HG03432 (cell line): ENCODE data around the gene MINDY3.
"Not testable (repeated sequence)": the region's sequence is repeated elsewhere in the genome, so short reads cannot be mapped to it uniquely, and the experiment has no call there.

Experiments
- ATAC-seq: cut with Tn5 transposase; IDR thresholded peaks from one replicate; pipeline ENCODE4 v1.9.1; 2021; ENCODE audit warnings: mild to moderate bottlenecking, moderate library complexity; ENCODE audit not compliant: unreplicated experiment

Gene MINDY3

GRCh38 chr10:15857107-15857575 lies 3.2 kb downstream of the MINDY3 start:
- ATAC-seq = no peak

DNA sequence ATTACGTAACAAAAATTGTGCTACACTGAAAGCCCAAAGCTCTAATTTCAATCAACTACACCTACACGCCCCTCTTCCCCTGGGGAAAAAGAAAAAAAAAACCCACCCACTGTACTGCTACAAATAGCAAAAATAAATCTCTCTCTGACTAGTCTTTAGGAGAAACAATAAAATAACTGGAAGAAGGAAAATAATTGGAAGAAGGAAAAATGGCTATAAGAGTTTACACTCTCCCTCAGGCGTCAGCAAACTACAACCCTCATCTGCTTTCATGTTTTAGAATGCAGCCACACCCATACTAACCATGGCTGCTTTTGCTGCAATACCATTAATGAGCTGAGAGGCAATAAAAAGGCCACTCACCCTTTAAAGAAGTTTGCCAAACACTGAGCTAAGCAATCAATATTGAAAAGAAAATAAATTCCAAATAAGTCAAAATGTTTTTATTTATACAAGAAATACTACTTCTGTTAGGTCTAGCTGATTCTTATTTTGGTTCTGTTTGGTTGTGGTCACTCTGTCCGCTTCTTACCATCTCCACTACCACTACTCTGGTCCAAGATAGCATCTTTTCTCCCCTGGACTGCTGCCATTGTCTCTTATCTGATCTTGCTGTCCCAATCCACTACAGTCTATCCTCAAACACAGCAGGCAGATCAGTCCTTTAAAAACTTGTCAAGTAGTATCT lies 3.8 kb downstream of the MINDY3 start:
- no peak for ATAC-seq

- no peak for ATAC-seq
These were observed 6.5 kb downstream of the MINDY3 start for GRCh38 chr10:15853800-15854199.

- no peak for ATAC-seq
These were observed 8.2 kb downstream of the MINDY3 start for GRCh38 chr10:15852111-15852557.

- ATAC-seq = not testable (repeated sequence)
These were observed 9.8 kb downstream of the MINDY3 start for GRCh38 chr10:15850337-15850978.

DNA sequence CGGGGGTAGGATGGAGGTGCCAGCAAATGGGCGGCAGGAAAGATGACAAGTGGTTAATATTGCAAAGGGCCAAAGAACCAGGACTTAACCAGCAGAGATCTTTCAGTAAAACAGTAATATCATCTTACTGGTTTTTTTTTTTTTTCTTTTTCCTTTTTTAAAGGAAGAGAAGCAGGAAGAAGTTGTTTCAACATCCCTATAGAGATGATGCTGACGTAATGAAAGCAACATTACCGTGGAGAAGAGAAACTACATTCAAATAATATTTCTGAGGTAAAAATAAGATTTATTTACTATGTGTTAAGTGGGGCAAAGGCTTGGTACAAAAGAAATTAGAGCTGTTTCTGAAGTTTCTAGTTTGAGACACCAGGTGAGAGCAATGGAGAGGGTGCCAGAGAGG lies 11.0 kb downstream of the MINDY3 start:
- ATAC-seq = no peak

GRCh38 chr10:15847481-15847880 lies 12.8 kb downstream of the MINDY3 start:
- ATAC-seq = no peak

GRCh38 chr10:15844517-15844916 lies 15.8 kb downstream of the MINDY3 start:
- ATAC-seq = no peak

DNA sequence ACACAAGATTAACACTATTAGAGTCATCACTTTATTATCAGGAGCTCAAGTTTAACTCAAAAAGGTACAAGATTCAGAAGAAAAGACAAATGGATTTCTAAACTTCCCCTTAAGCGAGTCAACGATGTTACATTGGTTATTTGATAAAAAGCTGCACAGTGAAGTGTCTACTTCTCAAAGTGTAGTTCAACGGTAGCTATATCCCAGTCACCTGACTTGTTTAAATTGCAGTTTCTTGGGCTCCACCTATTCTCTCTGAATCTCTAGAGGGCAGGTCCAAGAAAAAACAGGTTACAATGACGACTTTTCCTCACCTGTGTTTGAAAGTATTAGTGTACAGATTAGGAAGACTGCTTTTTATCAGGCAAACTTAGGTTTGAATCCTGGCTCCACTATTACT lies 16.6 kb downstream of the MINDY3 start:
- no peak for ATAC-seq

GRCh38 chr10:15842556-15843169 lies 17.6 kb downstream of the MINDY3 start:
- no peak for ATAC-seq

DNA sequence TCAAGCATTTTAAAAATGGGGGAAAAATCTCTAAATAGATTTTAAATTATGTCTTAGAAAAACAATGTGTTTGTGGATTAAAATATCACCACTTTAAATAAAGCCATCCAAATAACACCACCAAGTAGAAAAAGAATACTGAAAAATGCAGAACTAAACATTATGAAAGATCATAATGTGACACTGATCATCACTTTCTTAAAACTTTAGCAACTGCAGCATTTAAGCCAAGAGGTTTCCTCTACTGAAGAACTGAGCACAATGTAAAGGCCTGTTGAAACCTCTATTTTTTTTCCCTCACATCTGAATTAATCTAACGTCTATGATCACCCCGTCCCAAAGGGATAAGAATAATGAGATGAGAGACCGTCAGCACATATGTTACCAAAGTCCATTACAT lies 18.6 kb downstream of the MINDY3 start:
- ATAC-seq = no peak

- ATAC-seq = no peak
These were observed 23.5 kb downstream of the MINDY3 start for GRCh38 chr10:15836807-15837206.

- no peak for ATAC-seq
These were observed 30.8 kb downstream of the MINDY3 start for GRCh38 chr10:15829495-15829894.

DNA sequence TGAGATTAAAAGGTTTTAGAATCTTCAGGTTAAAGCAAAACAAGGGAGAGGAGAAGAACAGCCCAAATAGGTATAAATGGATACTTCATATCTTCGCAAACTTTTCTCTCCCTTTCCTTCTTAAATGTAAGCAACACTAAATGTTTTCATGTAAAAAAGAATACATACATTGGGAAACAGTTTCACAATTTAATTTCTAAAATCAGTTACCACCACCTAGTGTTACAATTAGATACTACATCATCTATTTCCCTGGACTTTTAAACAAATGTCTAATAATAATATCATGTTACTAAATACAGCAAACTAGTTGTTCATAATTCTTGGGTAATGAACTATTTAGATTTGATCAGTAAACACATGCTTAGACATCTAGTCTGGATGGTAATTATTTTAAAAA lies 35.8 kb downstream of the MINDY3 start:
- no peak for ATAC-seq

- ATAC-seq = no peak
These were observed 38.2 kb downstream of the MINDY3 start for GRCh38 chr10:15822131-15822530.

DNA sequence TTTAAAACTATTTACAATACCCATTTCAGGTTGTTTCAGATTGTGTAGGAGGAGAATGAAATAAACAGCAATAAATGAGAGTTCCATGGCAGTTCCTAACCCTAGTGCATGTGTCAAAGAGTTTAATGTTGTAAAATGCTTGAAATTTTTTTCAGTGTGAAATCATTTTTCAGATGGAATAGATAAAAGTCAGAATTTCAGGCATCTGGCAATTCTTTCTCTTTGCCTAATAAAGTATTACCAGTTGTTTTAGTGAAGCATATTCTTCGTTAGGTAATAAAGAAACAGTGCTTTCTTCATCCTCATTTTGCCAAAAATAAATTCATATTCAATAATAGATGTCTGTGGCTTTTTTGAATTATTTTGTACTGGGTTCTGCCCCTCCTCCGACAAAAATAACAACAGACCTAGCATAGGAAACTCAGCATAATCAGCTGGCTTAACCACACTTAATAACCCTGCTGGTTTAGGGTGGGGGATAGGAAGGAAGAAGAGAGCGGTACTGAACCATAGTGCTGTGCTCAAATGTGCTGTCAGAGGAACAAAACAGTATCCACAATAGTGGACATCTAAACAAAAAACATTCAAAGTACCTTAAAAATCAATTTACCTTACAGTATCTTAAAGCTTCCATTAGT lies 39.1 kb downstream of the MINDY3 start:
- ATAC-seq = no peak

- no peak for ATAC-seq
These were observed 42.8 kb downstream of the MINDY3 start for GRCh38 chr10:15817409-15818046.

DNA sequence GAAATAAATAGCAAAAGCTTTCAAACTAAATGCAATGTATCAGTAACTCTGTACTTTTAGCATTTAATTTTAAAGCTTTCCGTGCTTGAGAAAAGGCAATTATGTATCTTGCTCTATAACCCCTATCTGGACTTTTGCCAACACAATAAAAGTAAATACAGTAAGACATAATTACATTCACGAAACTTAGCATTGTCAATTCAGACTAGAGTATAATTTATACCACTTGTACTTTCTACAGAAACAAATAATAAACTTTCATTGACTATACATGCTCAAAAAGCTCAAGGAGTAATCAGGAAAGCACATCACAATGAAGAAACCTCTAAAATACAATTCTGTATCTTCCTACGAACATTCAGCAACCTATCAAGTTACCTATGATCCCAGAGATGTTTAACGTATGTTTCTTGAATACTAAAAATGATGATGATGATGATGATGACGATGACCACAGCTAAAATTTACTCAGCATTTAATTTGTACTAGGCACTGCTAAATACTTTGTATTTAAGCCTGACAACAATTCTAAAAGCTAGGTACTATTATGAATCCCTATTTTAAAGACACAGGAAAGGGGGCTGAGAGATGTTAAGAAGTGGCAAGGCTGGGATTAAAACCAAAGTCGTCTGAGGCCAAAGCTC lies 44.9 kb downstream of the MINDY3 start:
- ATAC-seq = no peak

DNA sequence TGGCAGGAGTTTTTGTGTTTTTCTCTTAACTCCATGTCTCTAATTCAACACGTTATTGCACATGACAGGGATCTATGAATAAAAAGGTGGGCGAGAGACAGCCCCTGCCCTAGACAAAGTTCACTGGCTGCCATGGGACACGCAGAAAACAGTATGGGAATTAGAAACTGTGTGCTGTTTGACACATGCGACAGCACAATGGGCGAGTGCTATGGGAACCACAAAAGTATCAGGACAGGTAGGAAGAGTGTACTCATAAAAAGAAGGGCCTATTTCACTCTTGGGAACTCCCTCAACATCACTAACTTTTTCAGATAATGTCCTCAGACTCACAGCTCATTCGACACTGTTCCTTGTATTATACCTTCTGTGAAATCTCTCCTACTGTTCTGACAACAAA lies 45.7 kb downstream of the MINDY3 start:
- ATAC-seq = no peak

DNA sequence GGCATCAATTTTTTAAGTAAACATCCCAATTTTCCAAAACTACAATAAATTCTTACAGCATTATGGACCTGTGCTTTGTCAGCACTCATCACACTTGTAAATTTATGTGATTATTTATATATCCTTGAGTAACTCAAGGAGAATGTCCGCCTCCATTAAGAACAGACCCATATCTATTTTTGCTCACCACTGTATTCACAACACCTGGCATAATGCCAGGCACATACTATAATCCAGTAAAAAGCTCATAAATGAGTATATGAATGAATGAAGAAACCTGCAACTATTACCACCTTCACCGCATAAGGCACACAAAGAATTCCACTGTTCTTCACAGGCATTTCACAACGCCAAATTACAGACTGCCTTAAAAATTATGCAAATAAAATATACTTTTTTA lies 46.9 kb downstream of the MINDY3 start:
- ATAC-seq = no peak

DNA sequence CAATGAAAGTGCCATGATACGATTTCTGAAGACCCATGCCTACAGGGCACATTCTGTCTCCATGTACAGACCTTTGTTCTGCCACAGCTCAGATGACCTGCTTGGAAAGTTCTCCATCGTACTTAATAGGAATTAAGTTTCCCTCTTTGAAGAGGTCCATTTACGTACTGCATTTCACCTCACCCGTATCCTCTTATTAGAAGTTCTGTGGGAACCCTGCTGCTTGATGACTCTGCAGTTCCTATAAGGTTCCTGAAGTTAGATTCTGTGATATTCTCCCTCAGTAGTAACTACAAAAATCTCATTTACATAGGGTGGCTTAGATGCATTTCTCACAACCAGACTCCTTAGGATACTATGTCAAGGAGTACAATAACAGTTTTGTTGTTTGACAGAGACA lies 50.9 kb downstream of the MINDY3 start:
- no peak for ATAC-seq
